GM21528 (cell line): ENCODE results near the gene PYROXD2.

Experiments used
- ATAC-seq: cut with Tn5 transposase; IDR thresholded peaks from one replicate; pipeline ENCODE4 v1.9.1; 2021; ENCODE audit warnings: mild to moderate bottlenecking, moderate library complexity; ENCODE audit not compliant: unreplicated experiment, low FRiP score

PYROXD2 gene

GRCh38 chr10:98436704-98437103 is 21.7 kb upstream of the PYROXD2 start:
- ATAC-seq: no peak

DNA sequence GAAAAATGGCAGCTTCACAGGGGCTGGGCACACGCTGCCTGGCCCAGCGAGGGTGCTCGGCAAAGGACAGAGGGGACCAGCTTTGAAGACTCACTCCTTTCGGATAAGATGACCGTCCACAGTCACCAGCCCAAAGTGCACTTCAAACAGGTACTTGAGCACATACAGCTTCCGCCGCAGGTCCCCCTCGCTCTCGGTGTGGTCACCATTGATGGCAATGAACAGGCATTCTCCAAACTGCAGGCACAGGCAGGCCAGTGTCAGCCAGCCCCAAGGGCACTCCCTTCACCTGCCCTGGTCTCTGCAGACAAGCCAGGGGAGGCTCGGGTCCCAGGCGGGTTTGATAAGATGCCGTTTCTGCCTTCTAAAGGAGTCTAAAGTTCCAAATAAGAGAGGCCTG is 20.2 kb upstream of the PYROXD2 start:
- ATAC-seq: no peak

DNA sequence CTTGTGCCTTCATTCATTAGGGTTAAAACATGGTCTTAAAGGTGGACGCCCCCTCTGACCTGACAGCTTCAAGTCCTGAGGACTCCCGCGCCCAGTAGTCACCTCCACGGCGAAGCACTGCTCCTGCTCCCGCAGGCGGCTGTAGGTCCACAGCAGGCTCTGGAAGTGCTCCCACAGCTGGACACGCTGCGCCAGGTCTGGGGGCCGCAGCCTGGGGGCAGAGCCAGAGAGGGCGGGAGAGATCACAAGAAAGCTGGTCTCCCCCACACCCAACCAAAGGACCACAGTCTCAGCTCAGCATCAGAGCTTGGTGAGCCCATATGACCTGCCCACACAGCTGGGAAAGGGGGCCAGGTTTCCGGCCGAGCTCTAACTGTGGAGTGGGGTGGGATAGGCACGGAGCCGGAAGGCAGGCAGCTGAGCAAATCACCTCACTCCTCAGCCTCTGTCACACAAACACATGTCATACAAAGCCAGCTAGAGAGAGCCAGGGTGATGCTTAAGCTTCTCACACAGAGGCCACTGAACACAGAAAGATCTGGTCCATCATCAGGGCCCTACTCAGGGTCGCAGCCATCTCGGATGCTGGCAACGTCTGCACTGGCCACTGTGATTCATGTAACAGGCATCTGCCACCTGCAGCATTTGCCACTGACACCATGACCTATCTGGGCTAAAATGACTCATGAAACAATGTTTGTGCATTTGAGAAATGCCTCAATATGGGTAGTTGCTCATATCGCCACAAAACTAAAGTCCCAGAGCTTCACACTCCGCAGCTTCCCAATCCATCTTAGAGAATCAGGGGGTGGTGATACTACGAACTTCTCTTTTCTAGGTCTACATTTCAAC is 19.1 kb upstream of the PYROXD2 start:
- ATAC-seq: no peak

DNA sequence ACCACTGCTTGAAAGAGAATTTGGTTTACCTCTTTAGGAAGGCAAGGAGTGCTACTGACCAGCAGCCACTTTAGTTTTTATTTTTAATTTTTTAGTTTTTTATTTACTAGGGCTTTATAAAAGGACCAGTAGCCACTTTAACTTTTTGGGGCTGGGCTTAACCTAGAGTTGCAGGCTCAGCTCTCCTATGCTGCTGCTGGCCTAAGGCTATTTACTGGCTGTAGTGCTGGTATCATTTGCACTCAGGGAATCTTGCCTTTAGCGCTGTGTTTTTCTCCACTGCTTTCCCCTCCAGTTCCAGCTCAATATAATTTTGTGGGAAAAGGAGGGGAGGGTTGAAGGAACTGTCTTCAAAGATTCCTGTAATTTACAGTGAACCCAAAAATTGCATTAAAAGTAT is 18.4 kb upstream of the PYROXD2 start:
- no peak for ATAC-seq

DNA sequence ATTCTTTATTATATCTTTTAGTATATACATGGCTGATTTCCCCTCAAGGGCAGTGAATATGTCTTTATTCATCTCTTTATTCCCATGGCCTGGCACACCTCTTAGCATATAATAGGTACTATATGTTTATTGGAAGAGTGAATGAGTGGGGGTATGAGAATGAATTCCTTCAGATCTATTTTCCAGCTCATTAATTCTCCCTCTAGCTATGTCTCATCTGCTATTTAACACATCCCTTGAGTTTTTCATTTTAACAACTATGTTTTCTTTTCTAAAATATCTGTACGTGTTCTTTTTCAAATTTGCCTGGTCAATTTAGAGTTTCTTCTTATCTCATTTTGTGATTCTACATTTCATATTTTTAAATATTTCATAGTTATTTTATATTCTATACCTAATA is 17.3 kb upstream of the PYROXD2 start:
- no peak for ATAC-seq

DNA sequence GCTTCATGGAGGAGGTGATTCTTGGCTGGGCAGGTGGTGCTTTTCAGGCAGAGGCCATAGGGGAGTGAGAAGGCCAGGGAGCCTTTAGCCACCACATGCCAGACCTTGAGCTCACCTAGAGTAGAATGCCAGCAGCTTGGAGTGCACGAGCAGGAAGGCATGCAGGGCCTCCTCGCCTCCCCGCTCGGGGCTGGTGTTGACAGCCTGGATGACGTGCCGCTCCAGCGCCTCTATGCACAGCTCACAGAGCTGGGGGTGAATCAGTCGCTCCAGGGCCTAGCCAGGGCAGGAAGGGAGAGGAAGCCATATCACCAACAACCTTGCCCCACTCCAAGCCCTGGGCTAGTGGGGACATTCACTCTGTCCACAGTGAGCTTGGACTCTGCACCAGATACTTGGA is 16.0 kb upstream of the PYROXD2 start:
- ATAC-seq: no peak

DNA sequence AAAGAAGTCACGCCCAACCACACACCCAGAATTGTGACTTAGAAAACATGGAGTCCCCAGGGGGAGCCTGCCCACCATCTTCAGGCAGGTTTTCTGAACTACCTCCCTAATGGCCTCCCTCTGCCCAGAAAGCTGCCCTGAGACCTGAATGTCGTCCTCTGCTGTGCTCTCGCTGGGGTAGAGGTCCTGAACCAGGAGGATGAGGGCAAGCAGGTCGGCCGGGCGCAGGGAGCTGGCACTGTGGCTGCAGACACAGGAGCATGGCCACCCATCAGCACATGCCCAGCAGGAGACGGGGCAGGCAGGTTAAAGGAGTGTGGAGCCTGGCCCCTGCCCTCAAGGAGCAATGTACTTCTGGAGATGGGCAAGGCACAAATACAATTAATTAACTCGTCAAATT is 15.4 kb upstream of the PYROXD2 start:
- no peak for ATAC-seq

DNA sequence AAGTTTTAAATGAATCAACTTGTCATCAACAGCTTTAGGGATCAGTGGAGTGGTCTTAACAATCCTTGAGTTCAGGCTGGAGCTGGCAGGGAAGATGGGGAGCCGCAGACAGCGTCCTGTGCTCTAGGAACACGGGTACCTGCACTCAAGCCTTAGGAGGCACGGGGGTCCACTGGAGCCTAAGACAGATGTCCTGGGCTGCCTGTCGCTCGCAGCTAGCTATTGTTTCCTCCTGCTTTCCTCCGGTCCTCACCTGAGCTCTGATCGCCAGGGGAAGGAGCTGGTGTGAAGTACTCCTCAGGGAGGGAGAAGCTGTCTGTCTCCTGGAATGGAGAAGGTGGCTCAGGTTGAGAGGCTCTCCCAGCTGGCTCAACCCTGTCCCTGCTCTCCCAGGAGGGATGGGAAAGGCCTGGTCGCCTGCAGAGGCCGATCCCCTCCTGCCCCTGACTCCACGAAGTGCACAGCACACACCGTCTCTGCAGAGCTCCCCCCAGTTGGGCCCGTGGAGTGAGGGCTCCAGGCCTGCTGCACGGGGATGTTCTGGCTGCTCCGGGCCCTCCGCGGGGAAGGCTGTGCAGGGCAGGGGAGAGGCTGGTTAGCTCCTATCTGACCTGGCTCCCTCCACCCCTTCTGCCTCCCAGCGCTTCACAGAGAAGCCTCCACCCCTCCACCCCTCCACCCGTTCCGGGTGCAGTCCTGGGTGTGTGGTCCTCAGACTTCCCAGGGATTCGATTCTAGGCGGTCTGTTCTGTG is 14.5 kb upstream of the PYROXD2 start:
- no peak for ATAC-seq

GRCh38 chr10:98427011-98427515 is 12.1 kb upstream of the PYROXD2 start:
- ATAC-seq: no peak

- no peak for ATAC-seq
These were observed 10.8 kb upstream of the PYROXD2 start for GRCh38 chr10:98425511-98426352.

- no peak for ATAC-seq
These were observed 9.6 kb upstream of the PYROXD2 start for GRCh38 chr10:98424295-98425254.

GRCh38 chr10:98423691-98424120 is 8.7 kb upstream of the PYROXD2 start:
- no peak for ATAC-seq

- ATAC-seq: no peak
These were observed 7.2 kb upstream of the PYROXD2 start for GRCh38 chr10:98422182-98422581.

DNA sequence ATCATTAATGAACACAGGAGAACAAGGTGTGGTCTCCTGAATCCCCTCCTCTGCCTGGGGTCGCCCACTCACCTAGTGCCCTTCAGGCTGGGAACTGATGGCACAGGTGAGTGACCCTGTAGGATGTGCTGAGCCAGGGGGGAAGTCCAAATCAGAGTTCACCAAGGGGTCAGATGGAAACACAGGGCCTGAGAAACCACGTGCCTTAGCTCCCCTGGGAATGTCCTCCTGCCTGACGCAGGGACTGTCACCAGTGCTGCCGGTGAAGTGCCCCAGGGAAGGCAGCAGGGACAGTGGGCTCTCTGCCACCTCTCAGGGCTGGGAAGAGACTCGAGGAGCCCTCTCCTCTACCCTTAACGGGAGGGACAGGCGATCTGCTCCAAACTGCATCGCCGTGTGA is 5.8 kb upstream of the PYROXD2 start:
- ATAC-seq: no peak

DNA sequence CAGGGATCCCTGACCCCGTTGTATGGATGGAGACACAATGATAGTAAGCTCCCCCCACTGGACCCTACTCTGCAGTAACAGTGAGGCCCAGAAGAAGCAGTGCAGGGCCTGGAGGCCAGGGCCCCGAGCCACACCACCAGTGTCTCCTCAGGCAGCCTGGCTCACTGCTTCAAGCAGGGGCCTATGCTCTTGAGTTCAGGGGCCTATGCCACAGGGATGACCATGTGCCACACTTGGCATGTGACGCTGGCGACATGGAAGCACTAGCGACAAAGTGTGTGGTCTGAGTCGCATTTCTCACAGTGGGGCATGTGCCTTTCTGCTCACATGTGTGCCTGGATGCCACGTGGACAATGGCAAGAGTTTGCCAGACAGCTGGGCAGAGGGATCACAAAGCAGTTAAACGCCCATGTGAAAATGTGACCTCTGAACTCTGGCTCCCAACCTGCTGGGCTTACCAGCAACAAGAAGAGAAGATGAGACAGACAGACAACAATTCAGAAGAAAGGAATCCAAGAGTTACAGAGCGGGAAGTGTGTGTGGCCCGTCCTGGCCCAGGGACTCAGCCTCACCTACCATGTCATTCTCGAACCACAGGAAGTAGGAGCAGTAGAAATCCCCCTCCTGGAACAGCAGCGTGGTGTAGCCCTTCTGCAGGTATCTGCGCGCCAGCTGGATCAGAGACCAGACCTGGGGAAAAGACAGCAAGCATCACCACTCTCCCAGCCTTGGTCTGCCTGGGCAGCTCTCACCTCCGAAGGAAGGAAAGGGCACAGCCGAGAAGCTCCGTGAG is 4.7 kb upstream of the PYROXD2 start:
- ATAC-seq: no peak

GRCh38 chr10:98418665-98419468 is 3.9 kb upstream of the PYROXD2 start:
- ATAC-seq: no peak

DNA sequence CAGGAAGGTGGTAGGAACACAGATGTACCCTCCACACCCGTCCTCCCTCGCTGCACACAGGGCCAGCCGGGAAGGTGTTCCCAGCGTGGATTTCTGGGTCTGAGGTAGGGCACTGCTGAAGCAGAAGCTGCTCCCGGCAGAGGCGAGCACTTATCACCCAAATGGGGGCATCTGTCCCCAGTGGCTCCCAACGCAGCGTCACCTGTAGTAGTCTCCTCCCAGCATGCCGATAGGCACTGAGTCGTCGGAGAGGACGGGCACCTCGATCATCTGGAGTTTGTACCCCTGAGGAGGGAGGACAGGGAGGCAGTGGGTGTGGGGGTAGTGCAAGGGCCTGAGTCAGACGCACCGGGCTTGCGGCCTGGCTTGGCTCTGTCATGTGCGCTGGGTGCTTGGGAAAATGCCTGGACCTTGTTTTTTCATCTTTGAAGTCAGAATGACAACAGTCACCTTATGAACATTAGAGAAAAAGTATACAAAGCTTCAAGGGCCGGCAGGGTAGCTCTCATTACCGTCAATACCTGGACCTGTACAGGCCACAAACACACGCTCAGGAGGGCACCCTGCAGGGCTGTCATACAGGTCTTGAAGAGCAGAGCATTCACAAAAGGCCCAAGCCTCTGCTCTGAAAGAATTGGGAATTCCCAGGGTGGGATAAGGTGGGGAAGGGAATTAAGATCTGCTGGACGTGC is 3.1 kb upstream of the PYROXD2 start:
- no peak for ATAC-seq
